Testis (tissue), 2 donors: ENCODE data around the gene RNF31.
A peak's percentile ranks its signal among the peaks of the same experiment; 100 is the strongest.

ENCODE experiments used
- POLR2A ChIP-seq: fragments of 450-650 bp; IDR thresholded peaks from one replicate; pipeline ENCODE4 v1.6.1; 2017; ENCODE audit warnings: antibody characterized with exemption, mild to moderate bottlenecking, moderate library complexity
- TF ChIP-seq, protein P1 (sequence below), 3 experiments: fragments of 450-650 bp in 2 of 3; fragments of 200-600 bp in 1 of 3; sonication (generic) in 1 of 3; IDR thresholded peaks; one replicate each; pipeline ENCODE4 v1.5.1; 2016 to 2019; ENCODE audit warnings: antibody characterized with exemption in 3 of 3, mild to moderate bottlenecking in 2 of 3, moderate library complexity in 1 of 3

DNA sequence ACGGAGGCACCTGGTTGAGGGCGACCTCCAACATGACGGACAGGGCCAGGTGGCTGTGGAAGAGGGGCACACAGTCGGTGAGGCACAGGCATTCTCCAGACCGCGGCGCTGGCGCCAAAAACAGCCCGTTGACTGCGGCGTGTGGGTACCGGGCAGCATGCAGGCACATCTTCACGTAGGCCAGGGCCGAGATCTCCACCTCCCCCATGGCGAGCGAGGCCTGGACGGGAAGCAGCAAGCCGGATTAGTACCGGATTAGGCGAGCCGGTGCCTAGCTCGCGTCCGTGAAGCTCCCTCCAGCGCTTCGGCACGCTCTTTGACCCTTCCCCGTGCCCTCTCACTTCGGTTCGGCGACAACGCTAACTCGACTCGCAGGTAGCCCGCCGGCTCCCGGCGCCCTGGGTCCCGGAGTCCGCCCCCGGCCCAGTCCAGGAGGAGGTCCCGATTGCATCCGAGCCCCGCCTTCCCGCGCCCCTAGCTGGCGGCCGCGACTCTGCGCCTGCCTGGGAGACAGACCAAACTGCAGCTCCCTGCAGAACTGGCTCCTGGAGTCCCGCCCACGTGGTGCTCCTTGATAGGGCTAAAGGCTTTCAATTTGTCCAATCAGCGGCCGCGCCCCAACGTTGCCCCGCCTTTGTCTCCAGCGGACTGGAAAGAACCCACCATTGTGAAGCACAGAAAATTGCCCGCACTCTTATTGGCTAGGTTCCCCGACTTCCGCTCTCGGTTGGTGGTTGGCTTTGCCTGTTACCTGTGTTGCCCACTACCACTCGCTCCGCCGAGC lies 6.0 kb upstream of the RNF31 start, which contains the start of gene EMC9:
- TF ChIP-seq, protein P1, sequence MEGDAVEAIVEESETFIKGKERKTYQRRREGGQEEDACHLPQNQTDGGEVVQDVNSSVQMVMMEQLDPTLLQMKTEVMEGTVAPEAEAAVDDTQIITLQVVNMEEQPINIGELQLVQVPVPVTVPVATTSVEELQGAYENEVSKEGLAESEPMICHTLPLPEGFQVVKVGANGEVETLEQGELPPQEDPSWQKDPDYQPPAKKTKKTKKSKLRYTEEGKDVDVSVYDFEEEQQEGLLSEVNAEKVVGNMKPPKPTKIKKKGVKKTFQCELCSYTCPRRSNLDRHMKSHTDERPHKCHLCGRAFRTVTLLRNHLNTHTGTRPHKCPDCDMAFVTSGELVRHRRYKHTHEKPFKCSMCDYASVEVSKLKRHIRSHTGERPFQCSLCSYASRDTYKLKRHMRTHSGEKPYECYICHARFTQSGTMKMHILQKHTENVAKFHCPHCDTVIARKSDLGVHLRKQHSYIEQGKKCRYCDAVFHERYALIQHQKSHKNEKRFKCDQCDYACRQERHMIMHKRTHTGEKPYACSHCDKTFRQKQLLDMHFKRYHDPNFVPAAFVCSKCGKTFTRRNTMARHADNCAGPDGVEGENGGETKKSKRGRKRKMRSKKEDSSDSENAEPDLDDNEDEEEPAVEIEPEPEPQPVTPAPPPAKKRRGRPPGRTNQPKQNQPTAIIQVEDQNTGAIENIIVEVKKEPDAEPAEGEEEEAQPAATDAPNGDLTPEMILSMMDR (IDR thresholded peaks at IDR 0.05) = peak; percentile 23 to 73 (median 32)
- TF ChIP-seq POLR2A = no peak
